B cell (primary cell): ENCODE measurements around the gene TTC28. TPM values are rescaled to one million over a fixed set of nuclear protein-coding genes. Genes with fewer than 3 reads are reported as not detected.

ENCODE experiments used
- ATAC-seq: fragments of 200-7000 bp; cut with Tn5 transposase; one replicate; pipeline ENCODE4 v1.10.0; 2021; ENCODE audit warnings: low read depth, mild to moderate bottlenecking, moderate number of reproducible peaks, moderate library complexity
- CTCF ChIA-PET: fragments of 350-600 bp; sonication (Branson Sonifier 250); formaldehyde crosslinking; loops from one replicate; lab custom pipeline; 2021; ENCODE audit warnings: antibody characterized with exemption, inconsistent platforms; lab: Charles Lee
- POLR2A ChIA-PET: fragments of 350-600 bp; sonication (Branson Sonifier 250); formaldehyde crosslinking; loops from one replicate; lab custom pipeline; 2021; ENCODE audit warnings: antibody characterized with exemption; lab: Charles Lee
- DNase-seq: peaks from one replicate; pipeline ENCODE4 v3.0.0; 2013
- H2AFZ ChIP-seq: 2 replicates; pipeline ENCODE4 v1.6.1; 2012; ENCODE audit warnings: mild to moderate bottlenecking, low read depth, low read length; ENCODE audit not compliant: insufficient read depth, poor library complexity, severe bottlenecking
- H3K27ac ChIP-seq, 2 donors: 1 replicate in 1 of 2; 2 replicates in 1 of 2; pipeline ENCODE4 v1.5.1; 2012 to 2013; ENCODE audit warnings: low read length in 2 of 2, mild to moderate bottlenecking in 2 of 2, moderate library complexity in 1 of 2
- H3K27me3 ChIP-seq, 4 experiments: fragments of 200-600 bp in 1 of 4; sonication (generic) in 1 of 4; replicated peaks in 1 of 4; 1 replicate in 2 of 4; 2 replicates in 2 of 4; pipeline versions ENCODE4 v1.6.1 to v1.7.0; 2013 to 2016; ENCODE audit warnings: low read length in 3 of 4, mild to moderate bottlenecking in 2 of 4, mixed read lengths in 1 of 4, moderate library complexity in 1 of 4; ENCODE audit not compliant: insufficient read depth in 4 of 4, control insufficient read depth in 3 of 4; ENCODE audit errors: control extremely low read depth in 1 of 4
- H3K36me3 ChIP-seq, 2 experiments: replicated peaks in 1 of 2; 1 replicate in 1 of 2; 2 replicates in 1 of 2; pipeline versions ENCODE4 v1.6.1 to v1.7.1; 2013; ENCODE audit warnings: low read length in 1 of 2; ENCODE audit not compliant: insufficient read depth in 2 of 2, control insufficient read depth in 1 of 2; ENCODE audit errors: control extremely low read depth in 1 of 2, extremely low read depth in 1 of 2
- H3K4me1 ChIP-seq, 2 donors: fragments of 200-600 bp in 1 of 2; sonication (generic) in 1 of 2; 1 replicate in 1 of 2; 2 replicates in 1 of 2; pipeline versions ENCODE4 v1.5.1 to v1.6.1; 2013 to 2017; ENCODE audit warnings: low read length in 2 of 2; ENCODE audit not compliant: control insufficient read depth in 2 of 2, insufficient read depth in 2 of 2
- H3K4me2 ChIP-seq: replicated peaks from 2 replicates; pipeline ENCODE3; 2012; ENCODE audit warnings: mild to moderate bottlenecking, low read depth, low read length; ENCODE audit not compliant: poor library complexity, severe bottlenecking
- H3K4me3 ChIP-seq, 5 experiments: fragments of 200-600 bp in 1 of 5; sonication (generic) in 1 of 5; 1 replicate in 3 of 5; 2 replicates in 2 of 5; pipeline versions ENCODE4 v1.5.1 to v1.7.0; 2011 to 2016; ENCODE audit warnings: low read length in 4 of 5, mild to moderate bottlenecking in 4 of 5, low read depth in 2 of 5, control low read depth in 1 of 5, moderate library complexity in 1 of 5; ENCODE audit not compliant: insufficient read depth in 1 of 5; ENCODE audit errors: control extremely low read depth in 1 of 5, extremely low read depth in 1 of 5
- H3K79me2 ChIP-seq: fragments of 200-600 bp; sonication (generic); one replicate; pipeline ENCODE4 v1.6.0; 2016; ENCODE audit warnings: low read length; ENCODE audit not compliant: control insufficient read depth, insufficient read depth
- H3K9ac ChIP-seq: fragments of 200-600 bp; sonication (generic); 2 replicates; pipeline ENCODE4 v1.6.1; 2017; ENCODE audit warnings: mild to moderate bottlenecking, low read length, moderate library complexity
- H3K9me3 ChIP-seq, 3 donors: one replicate each; pipeline versions ENCODE4 v1.6.1 to v1.7.1; 2013; ENCODE audit warnings: low read length in 2 of 3; ENCODE audit not compliant: control insufficient read depth in 2 of 3, insufficient read depth in 1 of 3; ENCODE audit errors: control extremely low read depth in 1 of 3
- H4K20me1 ChIP-seq: 2 replicates; pipeline ENCODE4 v1.6.0; 2012; ENCODE audit warnings: mild to moderate bottlenecking, low read length; ENCODE audit not compliant: insufficient read depth, control insufficient read depth, poor library complexity, severe bottlenecking
- H3K27ac Mint-ChIP-seq: one replicate; pipeline ENCODE4 v1.8.0; 2021; ENCODE audit warnings: mixed read lengths
- H3K27me3 Mint-ChIP-seq: one replicate; pipeline ENCODE4 v1.8.0; 2021; ENCODE audit warnings: mixed read lengths
- H3K4me1 Mint-ChIP-seq: one replicate; pipeline ENCODE4 v1.8.0; 2021; ENCODE audit warnings: mixed read lengths
- H3K4me3 Mint-ChIP-seq: one replicate; pipeline ENCODE4 v1.8.0; 2021; ENCODE audit warnings: mixed read lengths
- H3K9me3 Mint-ChIP-seq: one replicate; pipeline ENCODE4 v1.8.0; 2022; ENCODE audit warnings: mixed read lengths; ENCODE audit not compliant: insufficient read depth
- CTCF ChIP-seq: fragments of 200-600 bp; IDR thresholded peaks from one replicate; pipeline ENCODE4 v1.8.0; 2022; ENCODE audit warnings: antibody characterized with exemption, mild to moderate bottlenecking
- EZH2 ChIP-seq: IDR thresholded peaks from 2 replicates; pipeline ENCODE4 v1.6.1; 2012; ENCODE audit warnings: borderline replicate concordance, low read depth, mild to moderate bottlenecking, moderate library complexity, low read length; ENCODE audit not compliant: insufficient read depth, poor library complexity, severe bottlenecking
- WGBS: methylation state at CpG from one replicate; pipeline ENCODE4 v1.1.5; 2013; ENCODE audit warnings: missing lambda C conversion rate; ENCODE audit not compliant: insufficient coverage; 5-methylcytosine and 5-hydroxymethylcytosine counted together
- intact Hi-C: fragments of 100-400 bp; cut with micrococcal nuclease; formaldehyde crosslinking; loops from one replicate; pipeline ENCODE4 v1.10.0; 2022
- polyA plus RNA-seq: library from polyadenylated mRNA; depleted of rRNA; stranded (reverse); fragments of >200 nt; gene quantifications from 2 replicates; pipeline ENCODE4 v1.2.3, GENCODE V29; 2012
- total RNA-seq, 2 donors: library from RNA; stranded (reverse); fragments of 120-200 nt in 1 of 2; gene quantifications; 1 replicate in 1 of 2; 2 replicates in 1 of 2; pipeline versions ENCODE4 v1.2.3 to v1.2.4, GENCODE V29; 2013 to 2022

Gene TTC28
- total and polyA plus RNA-seq, 2 donors (not counting 1 experiment from before 2014, with no cell fraction given), result 4.5 to 7.3 TPM

- POLR2A ChIA-PET, result no interaction called here
- H3K9me3 ChIP-seq, result no peaks in the 10 kb centered on the region
- H3K9ac ChIP-seq, result no peak overlapping the region
- no peaks in the 10 kb centered on the region for H3K4me1 ChIP-seq
- CTCF ChIA-PET, result no interaction called here
- H3K4me3 ChIP-seq, result no peak overlapping the region
- no CpG with 5 or more reads among the region's 1 CpG for WGBS
- H3K4me1 Mint-ChIP-seq, result no peaks in the 10 kb centered on the region
- H4K20me1 ChIP-seq, result no peaks in the 10 kb centered on the region
- H3K27ac Mint-ChIP-seq, result no peak overlapping the region
- no peak overlapping the region for H3K27ac ChIP-seq
- DNase-seq (no peak), ATAC-seq (no peak)
- H3K27me3 Mint-ChIP-seq, result peaks cover 10% of the 10 kb centered on the region
- intact Hi-C loops, result no loop called here
- no peaks in the 10 kb centered on the region for H3K36me3 ChIP-seq
- no peaks in the 10 kb centered on the region for H3K9me3 Mint-ChIP-seq
- H3K79me2 ChIP-seq, result no peaks in the 10 kb centered on the region
- no peak overlapping the region for H3K4me2 ChIP-seq
- no peaks in the 10 kb centered on the region for H3K27me3 ChIP-seq
- H3K4me3 Mint-ChIP-seq, result no peak overlapping the region
- H2AFZ ChIP-seq, result no peak overlapping the region
- TF ChIP-seq EZH2 (no peak), CTCF (no peak)
Observed at GRCh38 chr22:28180804-28181731, 498.6 kb downstream of the TTC28 start.

- intact Hi-C loops, result no loop called here
- CTCF ChIA-PET, result interaction anchor here (0.5 kb wide), 1 partner anchor 9 kb away, joined by 3 read pairs; no protein-coding TSS in a partner anchor
- Mint-ChIP-seq H3K4me1 (no peaks in the 10 kb centered on the region), H3K9me3 (no peaks in the 10 kb centered on the region), H3K4me3 (no peak overlapping the region), H3K27ac (no peak overlapping the region), H3K27me3 (no peaks in the 10 kb centered on the region)
- Histone ChIP-seq H3K36me3 (no peaks in the 10 kb centered on the region), H3K27ac (no peak overlapping the region), H4K20me1 (no peaks in the 10 kb centered on the region), H3K9me3 (peaks cover 0 to 4% (median 0%) of the 10 kb centered on the region in 3 donors), H3K9ac (no peak overlapping the region), H3K79me2 (no peaks in the 10 kb centered on the region), H3K4me3 (no peak overlapping the region), H3K4me1 (no peaks in the 10 kb centered on the region), H3K4me2 (no peak overlapping the region), H2AFZ (no peak overlapping the region), H3K27me3 (no peaks in the 10 kb centered on the region)
- TF ChIP-seq EZH2 (no peak), CTCF (no peak)
- ATAC-seq (no peak), DNase-seq (no peak)
- WGBS, result 100% methylated on average over 3 of the region's 4 CpGs
- POLR2A ChIA-PET, result no interaction called here
Observed at GRCh38 chr22:28179392-28179791, 500.2 kb downstream of the TTC28 start.
